ENCODE results near the gene TLCD4. TPM values are rescaled to one million over a fixed set of nuclear protein-coding genes. Genes with fewer than 3 reads are reported as not detected.
"Not testable (repeated sequence)": the region's sequence is repeated elsewhere in the genome, so short reads cannot be mapped to it uniquely, and the experiment has no call there.

Gene TLCD4
- total and polyA plus RNA-seq, 9 donors = 5.6 to 11.1 (median 8.3) TPM

DNA sequence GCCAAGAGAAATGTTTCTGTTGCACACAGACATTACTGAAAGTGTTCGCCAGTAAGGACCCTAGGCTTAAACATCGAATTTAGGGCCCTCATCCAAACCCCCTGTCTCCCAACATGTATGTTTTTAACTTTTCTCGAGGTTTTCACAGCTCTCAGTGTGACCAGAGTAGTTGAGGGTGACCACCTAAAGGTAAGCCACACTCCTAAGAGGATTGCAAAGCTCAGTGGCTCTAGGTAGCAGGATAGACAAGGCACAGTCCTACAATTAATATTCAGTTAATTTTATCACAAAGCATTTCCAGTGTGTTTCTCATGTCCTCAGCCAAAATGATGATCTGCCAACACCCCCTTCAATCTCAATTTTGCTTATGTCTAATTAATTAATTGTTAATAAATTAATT is 43.7 kb upstream of the TLCD4 start:
- Histone ChIP-seq H3K27ac (ENCODE audit: low read length) (peak overlapping the region; percentile 95), H3K9me3 (replicated peaks; ENCODE audit: control insufficient read depth, low read depth, low read length) (no peaks in the 10 kb centered on the region), H3K4me1 (ENCODE audit: control insufficient read depth, insufficient read depth, low read length) (peaks cover 7% of the 10 kb centered on the region), H3K27me3 (ENCODE audit: control insufficient read depth, insufficient read depth, low read length) (no peaks in the 10 kb centered on the region), H3K36me3 (ENCODE audit: control insufficient read depth, insufficient read depth, low read length) (peaks cover 7% of the 10 kb centered on the region), H3K4me3 (ENCODE audit: low read length) (peak overlapping the region; percentile 84)
- no peak for DNase-seq
- no CpG with 5 or more reads among the region's 3 CpGs for WGBS (ENCODE audit: insufficient coverage)

DNA sequence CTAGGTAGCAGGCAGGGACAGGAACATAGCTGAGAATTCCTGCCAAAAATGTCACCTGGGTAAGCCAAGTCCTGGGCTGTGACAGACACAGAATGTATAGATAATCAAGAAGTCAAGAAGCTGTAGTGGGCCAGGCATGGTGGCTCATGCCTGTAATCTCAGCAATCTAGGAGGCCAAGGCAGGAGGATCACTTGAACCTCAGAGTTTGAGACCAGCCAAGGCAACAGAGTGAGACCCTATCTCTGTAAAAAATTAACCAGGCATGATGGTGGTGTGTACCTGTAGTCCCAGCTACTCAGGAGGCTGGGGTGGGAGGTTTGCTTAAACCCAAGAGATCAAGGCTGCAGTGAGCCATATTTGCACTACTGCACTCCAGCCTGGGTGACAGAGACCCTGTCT is 41.1 kb upstream of the TLCD4 start:
- Histone ChIP-seq H3K4me3 (ENCODE audit: low read length) (no peak overlapping the region), H3K4me1 (ENCODE audit: control insufficient read depth, insufficient read depth, low read length) (peaks cover 7% of the 10 kb centered on the region), H3K36me3 (ENCODE audit: control insufficient read depth, insufficient read depth, low read length) (peaks cover under 1% of the 10 kb centered on the region), H3K27me3 (ENCODE audit: control insufficient read depth, insufficient read depth, low read length) (no peaks in the 10 kb centered on the region), H3K9me3 (replicated peaks; ENCODE audit: control insufficient read depth, low read depth, low read length) (no peaks in the 10 kb centered on the region), H3K27ac (ENCODE audit: low read length) (no peak overlapping the region)
- no peak for DNase-seq

DNA sequence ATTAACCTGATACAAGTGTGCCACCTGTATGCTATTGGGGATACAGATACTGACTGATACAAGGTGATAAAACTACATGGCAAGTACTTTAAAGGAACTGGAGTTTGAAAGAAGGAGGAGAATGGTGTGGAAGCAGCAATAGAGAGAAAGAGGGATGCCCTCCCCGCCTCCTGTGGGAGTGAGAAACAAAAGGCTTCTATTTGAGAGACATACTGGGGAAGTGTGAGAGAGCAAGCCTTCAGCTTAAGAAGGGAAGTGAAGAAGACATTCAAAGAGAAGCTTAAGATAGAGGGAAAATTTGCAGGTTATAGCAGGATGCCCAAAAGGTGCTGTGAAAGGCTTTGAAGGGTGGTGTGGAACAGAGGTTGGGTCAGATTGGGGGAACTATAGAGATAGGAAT is 36.7 kb upstream of the TLCD4 start:
- Histone ChIP-seq H3K36me3 (ENCODE audit: control insufficient read depth, insufficient read depth, low read length) (no peaks in the 10 kb centered on the region), H3K27ac (ENCODE audit: low read length) (no peak overlapping the region)
- WGBS (ENCODE audit: insufficient coverage) = 55% methylated on average over 1 of the region's 1 CpG

DNA sequence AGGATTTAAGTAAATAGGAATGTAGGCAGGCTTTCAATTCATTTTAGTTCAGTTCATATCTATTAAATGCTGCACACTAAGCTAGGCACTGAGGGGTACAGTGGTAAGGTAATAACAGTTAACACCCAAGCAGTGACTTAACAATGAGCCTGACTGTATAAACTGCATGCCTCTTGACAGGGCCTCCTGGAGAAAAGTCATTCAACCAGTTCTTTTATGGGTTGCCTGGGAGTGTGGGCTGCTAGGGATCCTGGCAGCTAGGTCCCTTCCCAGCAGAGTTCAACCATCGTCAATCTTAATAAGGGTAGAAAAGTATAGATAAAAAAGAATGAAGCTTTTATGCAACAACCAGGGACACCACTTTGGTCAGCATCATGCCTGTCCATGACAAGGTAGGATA is 36.3 kb upstream of the TLCD4 start:
- H3K9me3 ChIP-seq (replicated peaks; ENCODE audit: control insufficient read depth, low read depth, low read length) = no peaks in the 10 kb centered on the region
- 100% methylated on average over 1 of the region's 1 CpG for WGBS (ENCODE audit: insufficient coverage)
- no peak overlapping the region for H3K27ac ChIP-seq (ENCODE audit: low read length)
- no peak for DNase-seq
- no peaks in the 10 kb centered on the region for H3K36me3 ChIP-seq (ENCODE audit: control insufficient read depth, insufficient read depth, low read length)
- no peaks in the 10 kb centered on the region for H3K4me1 ChIP-seq (ENCODE audit: control insufficient read depth, insufficient read depth, low read length)
- no peaks in the 10 kb centered on the region for H3K27me3 ChIP-seq (ENCODE audit: control insufficient read depth, insufficient read depth, low read length)
- H3K4me3 ChIP-seq (ENCODE audit: low read length) = no peak overlapping the region

More for the DNA sequence above, 36.7 kb upstream of the TLCD4 start:
- no peaks in the 10 kb centered on the region for H3K27me3 ChIP-seq (ENCODE audit: control insufficient read depth, insufficient read depth, low read length)
- no peak for DNase-seq
- H3K4me3 ChIP-seq (ENCODE audit: low read length) = no peak overlapping the region
- no peaks in the 10 kb centered on the region for H3K9me3 ChIP-seq (replicated peaks; ENCODE audit: control insufficient read depth, low read depth, low read length)
- no peaks in the 10 kb centered on the region for H3K4me1 ChIP-seq (ENCODE audit: control insufficient read depth, insufficient read depth, low read length)

DNA sequence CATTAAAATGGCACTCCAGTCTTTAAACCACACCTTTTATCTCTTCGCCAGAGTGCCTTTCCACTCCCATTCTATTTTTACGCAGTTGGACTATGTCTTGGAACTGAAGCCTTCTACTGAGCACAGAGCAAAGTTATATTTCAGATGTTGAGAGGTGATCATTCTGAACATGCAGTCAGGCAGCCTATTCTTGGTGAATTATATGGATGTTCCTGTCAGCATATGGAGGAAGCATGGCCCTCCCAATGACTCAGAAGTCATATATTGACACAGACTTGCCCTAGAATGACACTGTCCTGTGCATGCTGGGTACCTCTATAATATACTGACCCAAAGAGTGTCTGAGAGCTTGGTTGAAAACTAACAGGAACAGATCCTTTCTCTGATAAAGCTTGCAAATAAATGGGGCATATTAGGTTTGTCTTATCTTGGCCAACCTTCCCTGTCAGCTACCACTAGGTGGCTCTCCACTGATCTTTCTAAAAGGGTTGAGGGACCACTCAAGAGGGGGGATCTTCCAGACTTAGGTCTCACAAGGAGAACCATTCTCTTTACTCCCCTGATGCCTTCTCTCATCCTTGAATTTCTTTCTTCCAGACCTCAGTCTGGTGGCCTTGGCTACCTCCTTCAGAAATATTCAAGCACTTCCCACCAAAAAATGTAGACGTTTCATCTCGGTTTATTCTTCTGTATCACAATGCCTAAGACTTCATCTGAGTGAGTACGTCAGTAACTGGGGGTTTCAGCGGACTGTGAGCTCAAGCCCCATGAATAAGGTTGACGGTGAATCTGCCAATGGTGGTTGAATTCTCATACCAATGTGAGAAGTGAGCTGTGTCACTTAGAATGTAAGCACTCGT is 32.6 kb upstream of the TLCD4 start:
- Histone ChIP-seq H3K4me1 (ENCODE audit: control insufficient read depth, insufficient read depth, low read length) (peaks cover 3% of the 10 kb centered on the region), H3K27ac (ENCODE audit: low read length) (no peak overlapping the region), H3K36me3 (ENCODE audit: control insufficient read depth, insufficient read depth, low read length) (no peaks in the 10 kb centered on the region), H3K9me3 (replicated peaks; ENCODE audit: control insufficient read depth, low read depth, low read length) (no peaks in the 10 kb centered on the region), H3K4me3 (ENCODE audit: low read length) (no peak overlapping the region), H3K27me3 (ENCODE audit: control insufficient read depth, insufficient read depth, low read length) (no peaks in the 10 kb centered on the region)
- 64% methylated on average over 2 of the region's 8 CpGs for WGBS (ENCODE audit: insufficient coverage)
- peak; percentile 49 for DNase-seq

- no peaks in the 10 kb centered on the region for H3K27me3 ChIP-seq (ENCODE audit: control insufficient read depth, insufficient read depth, low read length)
- no peaks in the 10 kb centered on the region for H3K36me3 ChIP-seq (ENCODE audit: control insufficient read depth, insufficient read depth, low read length)
- no peak overlapping the region for H3K4me3 ChIP-seq (ENCODE audit: low read length)
- no peak for DNase-seq
- no peaks in the 10 kb centered on the region for H3K9me3 ChIP-seq (replicated peaks; ENCODE audit: control insufficient read depth, low read depth, low read length)
- WGBS (ENCODE audit: insufficient coverage) = 75% methylated on average over 2 of the region's 2 CpGs
- H3K4me1 ChIP-seq (ENCODE audit: control insufficient read depth, insufficient read depth, low read length) = peaks cover 3% of the 10 kb centered on the region
- no peak overlapping the region for H3K27ac ChIP-seq (ENCODE audit: low read length)
These were observed 31.8 kb upstream of the TLCD4 start for GRCh38 chr1:95085376-95085775.

- H3K4me3 ChIP-seq (ENCODE audit: low read length) = no peak overlapping the region
- H3K27ac ChIP-seq (ENCODE audit: low read length) = no peak overlapping the region
- H3K9me3 ChIP-seq (replicated peaks; ENCODE audit: control insufficient read depth, low read depth, low read length) = no peaks in the 10 kb centered on the region
- 10% methylated on average over 3 of the region's 5 CpGs for WGBS (ENCODE audit: insufficient coverage)
- peak; percentile 68 for DNase-seq
- H3K4me1 ChIP-seq (ENCODE audit: control insufficient read depth, insufficient read depth, low read length) = peaks cover 3% of the 10 kb centered on the region
- H3K36me3 ChIP-seq (ENCODE audit: control insufficient read depth, insufficient read depth, low read length) = no peaks in the 10 kb centered on the region
- no peaks in the 10 kb centered on the region for H3K27me3 ChIP-seq (ENCODE audit: control insufficient read depth, insufficient read depth, low read length)
These were observed 30.1 kb upstream of the TLCD4 start for GRCh38 chr1:95086949-95087533.

GRCh38 chr1:95088303-95088702 is 28.9 kb upstream of the TLCD4 start:
- Histone ChIP-seq H3K27me3 (ENCODE audit: control insufficient read depth, insufficient read depth, low read length) (no peaks in the 10 kb centered on the region), H3K4me1 (ENCODE audit: control insufficient read depth, insufficient read depth, low read length) (peaks cover 3% of the 10 kb centered on the region), H3K36me3 (ENCODE audit: control insufficient read depth, insufficient read depth, low read length) (no peaks in the 10 kb centered on the region), H3K4me3 (ENCODE audit: low read length) (no peak overlapping the region), H3K9me3 (replicated peaks; ENCODE audit: control insufficient read depth, low read depth, low read length) (no peaks in the 10 kb centered on the region), H3K27ac (ENCODE audit: low read length) (no peak overlapping the region)
- WGBS (ENCODE audit: insufficient coverage) = no CpG with 5 or more reads among the region's 1 CpG
- no peak for DNase-seq

DNA sequence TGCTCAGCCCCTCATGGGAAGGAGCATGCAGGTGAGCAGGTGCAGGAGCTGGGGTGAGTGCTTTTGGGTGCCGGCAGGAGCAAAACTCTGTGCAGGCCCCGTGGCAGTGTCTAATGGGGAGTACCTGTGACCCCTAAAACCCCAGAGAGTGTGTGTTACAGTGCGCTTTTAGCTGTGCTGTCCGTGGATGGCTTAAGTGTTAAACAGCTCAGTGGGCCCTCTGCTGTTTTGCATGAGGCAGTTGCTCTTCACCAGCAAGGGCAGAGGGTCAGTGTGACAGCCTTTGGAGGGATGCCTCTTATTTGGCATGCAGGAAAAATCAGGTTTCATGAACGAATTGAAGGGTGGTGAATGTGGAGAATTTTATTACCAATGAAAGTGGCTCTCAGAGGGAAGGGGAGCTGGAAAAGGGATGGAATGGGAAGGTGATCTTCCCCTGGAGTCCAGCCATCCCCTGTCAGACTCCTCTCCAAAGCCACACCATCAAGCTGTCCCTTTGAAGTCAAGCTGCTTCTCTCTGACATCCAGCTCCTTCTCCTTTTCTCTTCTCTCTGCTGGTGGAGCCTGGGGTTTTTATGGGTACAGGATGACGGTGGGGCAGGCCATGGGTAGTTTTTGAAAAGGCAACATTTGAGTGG is 27.4 kb upstream of the TLCD4 start:
- WGBS (ENCODE audit: insufficient coverage) = 90% methylated on average over 5 of the region's 6 CpGs

DNA sequence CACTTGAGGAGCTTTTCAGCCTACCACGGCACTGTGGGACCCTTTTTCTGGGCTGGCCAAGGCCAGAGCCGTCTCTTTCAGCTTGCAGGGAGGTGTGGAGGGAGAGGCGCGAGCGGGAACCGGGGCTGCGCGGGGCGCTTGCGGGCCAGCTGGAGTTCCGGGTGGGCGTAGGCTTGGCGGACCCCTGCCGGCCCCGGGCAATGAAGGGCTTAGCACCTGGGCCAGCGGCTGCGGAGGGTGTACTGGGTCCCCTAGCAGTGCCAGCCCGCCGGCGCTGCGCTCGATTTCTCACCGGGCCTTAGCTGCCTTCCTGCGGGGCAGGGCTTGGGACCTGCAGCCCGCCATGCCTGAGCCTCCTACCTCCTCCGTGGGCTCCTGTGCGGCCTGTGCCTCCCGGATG is 25.9 kb upstream of the TLCD4 start:
- not testable (repeated sequence) for DNase-seq; H3K27me3 ChIP-seq (ENCODE audit: control insufficient read depth, insufficient read depth, low read length); H3K36me3 ChIP-seq (ENCODE audit: control insufficient read depth, insufficient read depth, low read length); H3K4me3 ChIP-seq (ENCODE audit: low read length); H3K4me1 ChIP-seq (ENCODE audit: control insufficient read depth, insufficient read depth, low read length); H3K27ac ChIP-seq (ENCODE audit: low read length); H3K9me3 ChIP-seq (replicated peaks; ENCODE audit: control insufficient read depth, low read depth, low read length)
- whole genome bisulfite sequencing (ENCODE audit: insufficient coverage) = 82% methylated on average over 21 of the region's 28 CpGs

More for the DNA sequence above, 27.4 kb upstream of the TLCD4 start:
- no peak overlapping the region for H3K4me3 ChIP-seq (ENCODE audit: low read length)
- H3K4me1 ChIP-seq (ENCODE audit: control insufficient read depth, insufficient read depth, low read length) = peaks cover 3% of the 10 kb centered on the region
- H3K27ac ChIP-seq (ENCODE audit: low read length) = no peak overlapping the region
- H3K9me3 ChIP-seq (replicated peaks; ENCODE audit: control insufficient read depth, low read depth, low read length) = no peaks in the 10 kb centered on the region
- H3K36me3 ChIP-seq (ENCODE audit: control insufficient read depth, insufficient read depth, low read length) = no peaks in the 10 kb centered on the region
- no peak for DNase-seq
- no peaks in the 10 kb centered on the region for H3K27me3 ChIP-seq (ENCODE audit: control insufficient read depth, insufficient read depth, low read length)
